Fibroblast of lung (primary cell): ENCODE results near the gene TGM2.

Experiments used
- CTCF ChIP-seq, 2 donors: IDR thresholded peaks in 1 of 2; conservative IDR thresholded peaks in 1 of 2; 1 replicate in 1 of 2; 2 replicates in 1 of 2; pipeline ENCODE4 v1.5.1; 2011 to 2012; ENCODE audit warnings: low read length in 2 of 2, control low read depth in 1 of 2, inconsistent platforms in 1 of 2, low read depth in 1 of 2, mild to moderate bottlenecking in 1 of 2
- EZH2 ChIP-seq: IDR thresholded peaks from 2 replicates; pipeline ENCODE4 v1.5.1; 2012; ENCODE audit warnings: low read length, control low read depth, mild to moderate bottlenecking; ENCODE audit errors: missing control alignments

GRCh38 chr20:38108986-38109541 lies 56.0 kb downstream of the TGM2 start:
- no peak for TF ChIP-seq CTCF (conservative IDR thresholded peaks at IDR 0.05 in 1 of 2, IDR thresholded peaks at IDR 0.05 in 1 of 2; ENCODE audit: low read depth in 1 of 2, low read length in 2 of 2)
- no peak for TF ChIP-seq EZH2
